K562 (cell line): ENCODE measurements around the gene KRT33A.

ENCODE experiments used
- ELK1 ChIP-seq: sonication (generic); formaldehyde crosslinking; IDR thresholded peaks from 2 replicates; pipeline ENCODE4 v1.8.1; 2022; ENCODE audit warnings: missing genetic modification reagents
- ETV6 ChIP-seq, 3 experiments: fragments of 150-350 bp in 1 of 3; sonication (generic) in 1 of 3; formaldehyde crosslinking in 1 of 3; IDR thresholded peaks; 2 replicates each; pipeline versions ENCODE4 v1.6.1 to v1.8.0; 2014 to 2022; ENCODE audit warnings: borderline replicate concordance in 2 of 3, low read depth in 2 of 3, antibody characterized with exemption in 1 of 3, low read length in 1 of 3, mild to moderate bottlenecking in 1 of 3, missing genetic modification reagents in 1 of 3
- NR2C1 ChIP-seq, 2 experiments: fragments of 450-650 bp; IDR thresholded peaks; 2 replicates each; pipeline ENCODE4 v1.6.1; 2017; ENCODE audit warnings: mild to moderate bottlenecking in 2 of 2, antibody characterized with exemption in 1 of 2, inconsistent platforms in 1 of 2, missing compliant biosample characterization in 1 of 2, missing genetic modification characterization in 1 of 2
- POLR2A ChIP-seq: fragments of 450-650 bp; conservative IDR thresholded peaks from 2 replicates; pipeline ENCODE4 v1.6.1; 2016
- POLR2AphosphoS5 ChIP-seq: IDR thresholded peaks from 2 replicates; pipeline ENCODE4 v1.6.1; 2011; ENCODE audit warnings: mild to moderate bottlenecking, low read depth, low read length, moderate library complexity; ENCODE audit not compliant: control insufficient read depth, insufficient read depth
- SIN3A ChIP-seq, 2 experiments: fragments of 150-350 bp in 1 of 2; IDR thresholded peaks; 2 replicates each; pipeline ENCODE4 v1.6.1; 2011 to 2016; ENCODE audit warnings: borderline replicate concordance in 2 of 2, low read depth in 2 of 2, low read length in 2 of 2, mild to moderate bottlenecking in 2 of 2, moderate library complexity in 2 of 2; ENCODE audit not compliant: control insufficient read depth in 1 of 2
- USF1 ChIP-seq: sonication (generic); formaldehyde crosslinking; IDR thresholded peaks from 2 replicates; pipeline ENCODE4 v1.9.0; 2022; ENCODE audit warnings: mild to moderate bottlenecking, missing genetic modification reagents

- TF ChIP-seq USF1 (CRISPR knock-in tag) (no peak), POLR2A (no peak), ETV6 (IDR thresholded peaks at IDR 0.05; ENCODE audit: borderline replicate concordance in 1 of 2, low read depth in 2 of 2, low read length in 1 of 2) (no peak), ETV6 (CRISPR knock-in tag; IDR thresholded peaks at IDR 0.05; ENCODE audit: borderline replicate concordance) (no peak), NR2C1 (IDR thresholded peaks at IDR 0.05) (no peak), NR2C1 (tag; IDR thresholded peaks at IDR 0.05) (no peak), POLR2AphosphoS5 (no peak), ELK1 (no peak), SIN3A (IDR thresholded peaks at IDR 0.05; ENCODE audit: borderline replicate concordance in 2 of 2, control insufficient read depth in 1 of 2, low read depth in 2 of 2, low read length in 2 of 2) (no peak)
Observed at GRCh38 chr17:41393826-41394225, 43.2 kb upstream of the KRT33A start.
